ENCODE results near the gene SCUBE2. TPM values are rescaled to one million over a fixed set of nuclear protein-coding genes. Genes with fewer than 3 reads are reported as not detected.
A peak's percentile ranks its signal among the peaks of the same experiment; 100 is the strongest.

The SCUBE2 gene
- total and polyA plus RNA-seq, 5 donors from 2014 or later, result not detected

DNA sequence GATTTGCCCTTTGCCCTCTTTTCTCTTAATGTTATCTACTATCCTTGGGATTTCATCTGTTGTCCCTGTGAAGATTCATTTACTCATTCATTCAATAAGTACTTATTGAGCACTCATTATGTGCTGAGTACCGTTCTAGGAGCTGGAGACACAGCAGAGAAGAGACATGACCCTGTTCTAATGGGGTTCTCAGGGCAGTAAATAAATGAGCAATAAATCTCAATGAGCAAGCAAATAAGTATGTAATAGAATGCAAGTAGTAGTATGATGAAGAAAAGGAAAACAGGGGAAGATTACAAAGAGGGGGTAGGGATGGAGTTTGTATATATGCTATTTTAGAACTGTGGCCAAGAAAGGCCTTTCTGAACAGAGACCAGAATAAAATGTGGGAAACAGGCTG is 53.4 kb downstream of the SCUBE2 start:
- DNase-seq, result no peak
- Mint-ChIP-seq H3K9me3 (peaks cover 0 to 2% (median 0%) of the 10 kb centered on the region in 7 donors), H3K36me3 (no peaks in the 10 kb centered on the region), H3K27me3 (peaks cover 14% of the 10 kb centered on the region), H3K27ac (no peak overlapping the region), H3K4me3 (no peak overlapping the region), H3K4me1 (no peaks in the 10 kb centered on the region)
- Histone ChIP-seq H3K27me3 (ENCODE audit: control insufficient read depth, insufficient read depth, low read length) (peaks cover 4% of the 10 kb centered on the region), H3K27ac (ENCODE audit: insufficient read depth, low read length, poor library complexity, severe bottlenecking) (no peak overlapping the region), H3K4me1 (ENCODE audit: control insufficient read depth, insufficient read depth, low read length, poor library complexity, severe bottlenecking) (no peaks in the 10 kb centered on the region), H3K4me3 (ENCODE audit: low read depth, low read length) (no peak overlapping the region), H3K36me3 (ENCODE audit: control insufficient read depth, insufficient read depth, low read length) (no peaks in the 10 kb centered on the region), H3K9me3 (ENCODE audit: control insufficient read depth in 2 of 2, low read length in 2 of 2) (no peaks in the 10 kb centered on the region)
- no peak for ATAC-seq (ENCODE audit: low read depth in 2 of 2)

DNA sequence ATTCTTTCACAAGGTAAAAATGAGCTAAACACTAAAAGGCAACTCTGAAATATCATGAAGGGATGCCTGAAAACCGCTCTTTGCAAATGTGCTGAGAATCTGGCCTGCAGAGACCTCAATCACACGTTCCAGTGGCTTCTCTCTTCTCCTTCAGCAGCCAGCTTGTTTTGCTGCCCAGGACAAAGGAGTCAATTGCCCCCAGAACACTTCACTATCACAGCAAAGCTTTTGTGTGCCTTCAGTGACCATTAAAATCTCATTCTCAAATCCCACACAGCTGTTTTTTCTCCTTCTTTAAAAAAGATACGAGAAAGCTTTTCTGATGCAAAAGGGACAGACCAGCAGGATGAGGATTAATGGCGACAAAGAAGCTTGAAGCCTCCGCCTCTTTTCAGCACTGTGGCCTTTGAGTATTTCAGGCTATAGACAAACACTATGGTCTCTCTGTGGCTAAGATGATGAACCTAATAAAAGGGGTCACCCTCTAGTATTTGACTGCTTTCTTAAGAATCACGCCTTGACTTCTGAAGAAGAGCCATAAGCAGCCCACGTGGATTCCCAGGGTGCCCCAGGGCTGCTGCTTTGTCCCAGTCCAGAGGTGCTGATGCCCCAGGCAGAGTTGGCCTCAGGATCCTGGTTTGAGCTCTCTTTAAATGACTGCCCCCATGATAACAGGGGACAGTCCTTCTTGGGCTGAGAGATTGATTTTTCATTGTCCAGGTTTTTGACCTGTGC is 54.2 kb downstream of the SCUBE2 start:
- no peak for DNase-seq
- Histone ChIP-seq H3K36me3 (ENCODE audit: control insufficient read depth, insufficient read depth, low read length) (no peaks in the 10 kb centered on the region), H3K9me3 (ENCODE audit: control insufficient read depth in 2 of 2, low read length in 2 of 2) (no peaks in the 10 kb centered on the region), H3K27me3 (ENCODE audit: control insufficient read depth, insufficient read depth, low read length) (peaks cover 4% of the 10 kb centered on the region), H3K27ac (ENCODE audit: insufficient read depth, low read length, poor library complexity, severe bottlenecking) (no peak overlapping the region), H3K4me1 (ENCODE audit: control insufficient read depth, insufficient read depth, low read length, poor library complexity, severe bottlenecking) (no peaks in the 10 kb centered on the region), H3K4me3 (ENCODE audit: low read depth, low read length) (no peak overlapping the region)
- H3K27ac Mint-ChIP-seq, result no peak overlapping the region
- no peaks in the 10 kb centered on the region for H3K4me1 Mint-ChIP-seq
- no peaks in the 10 kb centered on the region for H3K36me3 Mint-ChIP-seq
- H3K4me3 Mint-ChIP-seq, result no peak overlapping the region
- H3K9me3 Mint-ChIP-seq, result peaks cover 0 to 2% (median 0%) of the 10 kb centered on the region in 7 donors
- H3K27me3 Mint-ChIP-seq, result peaks cover 14% of the 10 kb centered on the region
- ATAC-seq (ENCODE audit: low read depth in 2 of 2), result no peak

DNA sequence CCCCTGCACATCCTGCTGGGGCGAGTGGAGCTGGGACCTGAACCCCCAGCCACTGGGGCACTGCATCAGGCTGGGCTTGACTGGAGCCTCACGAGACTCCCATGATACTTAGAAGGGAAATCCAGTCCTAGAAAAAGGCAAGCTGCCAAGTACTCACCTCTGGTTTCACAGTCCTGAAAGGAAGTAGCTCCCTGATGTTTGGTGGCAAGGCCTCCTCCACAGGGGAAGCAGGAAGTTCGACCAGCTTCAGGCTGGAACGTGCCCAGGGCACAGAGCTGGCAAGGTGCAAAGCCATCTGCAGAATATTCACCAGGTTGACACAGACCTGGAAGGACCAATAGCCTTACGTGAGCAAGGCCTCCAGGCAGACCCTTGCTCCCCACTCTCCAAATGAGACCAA is 60.8 kb downstream of the SCUBE2 start:
- Histone ChIP-seq H3K36me3 (ENCODE audit: control insufficient read depth, insufficient read depth, low read length) (no peaks in the 10 kb centered on the region), H3K27ac (ENCODE audit: insufficient read depth, low read length, poor library complexity, severe bottlenecking) (no peak overlapping the region), H3K27me3 (ENCODE audit: control insufficient read depth, insufficient read depth, low read length) (no peaks in the 10 kb centered on the region), H3K9me3 (ENCODE audit: control insufficient read depth in 2 of 2, low read length in 2 of 2) (no peaks in the 10 kb centered on the region), H3K4me3 (ENCODE audit: low read depth, low read length) (no peak overlapping the region), H3K4me1 (ENCODE audit: control insufficient read depth, insufficient read depth, low read length, poor library complexity, severe bottlenecking) (no peaks in the 10 kb centered on the region)
- no peak for ATAC-seq (ENCODE audit: low read depth in 2 of 2)
- Mint-ChIP-seq H3K9me3 (peaks cover 0 to 2% (median 0%) of the 10 kb centered on the region in 7 donors), H3K36me3 (no peaks in the 10 kb centered on the region), H3K4me3 (no peak overlapping the region), H3K27ac (no peak overlapping the region), H3K4me1 (no peaks in the 10 kb centered on the region), H3K27me3 (peaks cover 14% of the 10 kb centered on the region)
- DNase-seq, result no peak

DNA sequence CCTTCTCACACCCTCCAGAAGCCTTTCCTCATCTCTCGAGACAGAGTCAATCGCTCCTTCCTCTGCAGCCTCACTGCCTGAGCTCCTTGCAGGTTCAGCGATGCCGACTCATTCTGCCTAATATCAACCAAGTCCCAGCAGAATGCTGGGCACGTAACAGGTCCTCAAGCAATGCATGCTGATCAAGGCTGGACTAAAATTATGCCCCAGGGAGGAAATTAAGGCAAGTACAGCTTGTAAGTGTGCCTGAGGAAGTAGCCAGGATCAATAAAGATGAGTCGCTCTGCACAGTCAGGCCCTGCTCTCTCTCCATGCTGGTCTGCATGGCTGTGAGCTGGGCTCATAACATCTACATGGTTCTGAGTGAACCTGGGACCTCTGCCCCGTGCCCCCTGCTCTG is 62.0 kb downstream of the SCUBE2 start:
- Histone ChIP-seq H3K27me3 (ENCODE audit: control insufficient read depth, insufficient read depth, low read length) (peaks cover 2% of the 10 kb centered on the region), H3K9me3 (ENCODE audit: control insufficient read depth in 2 of 2, low read length in 2 of 2) (no peaks in the 10 kb centered on the region), H3K4me1 (ENCODE audit: control insufficient read depth, insufficient read depth, low read length, poor library complexity, severe bottlenecking) (no peaks in the 10 kb centered on the region), H3K36me3 (ENCODE audit: control insufficient read depth, insufficient read depth, low read length) (no peaks in the 10 kb centered on the region), H3K4me3 (ENCODE audit: low read depth, low read length) (no peak overlapping the region), H3K27ac (ENCODE audit: insufficient read depth, low read length, poor library complexity, severe bottlenecking) (no peak overlapping the region)
- H3K27ac Mint-ChIP-seq, result no peak overlapping the region
- no peak for ATAC-seq (ENCODE audit: low read depth in 2 of 2)
- H3K4me3 Mint-ChIP-seq, result no peak overlapping the region
- peaks cover 20% of the 10 kb centered on the region for H3K27me3 Mint-ChIP-seq
- peaks cover 0 to 2% (median 0%) of the 10 kb centered on the region in 7 donors for H3K9me3 Mint-ChIP-seq
- H3K36me3 Mint-ChIP-seq, result no peaks in the 10 kb centered on the region
- DNase-seq, result no peak
- H3K4me1 Mint-ChIP-seq, result no peaks in the 10 kb centered on the region

DNA sequence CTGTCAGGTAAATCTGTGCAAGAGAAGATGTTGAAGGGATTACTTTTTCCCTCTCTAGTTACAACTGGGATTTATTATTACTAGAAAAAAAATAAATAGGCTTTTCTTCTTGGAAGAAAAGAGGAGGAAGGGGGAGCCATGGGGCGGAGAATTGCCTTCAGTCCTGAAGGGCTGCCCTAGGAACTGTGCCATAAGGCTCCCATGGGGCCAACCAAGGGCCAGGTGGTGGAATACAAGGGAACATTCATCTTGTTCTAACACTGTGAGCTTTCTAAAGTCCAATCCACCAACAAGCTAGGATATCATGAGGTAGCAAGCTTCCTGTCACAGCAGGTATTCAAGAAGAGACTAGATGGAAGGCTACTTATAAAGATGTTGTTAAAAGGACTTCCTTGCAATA is 62.8 kb downstream of the SCUBE2 start:
- no peak overlapping the region for H3K27ac Mint-ChIP-seq
- Histone ChIP-seq H3K36me3 (ENCODE audit: control insufficient read depth, insufficient read depth, low read length) (no peaks in the 10 kb centered on the region), H3K9me3 (ENCODE audit: control insufficient read depth in 2 of 2, low read length in 2 of 2) (no peaks in the 10 kb centered on the region), H3K4me1 (ENCODE audit: control insufficient read depth, insufficient read depth, low read length, poor library complexity, severe bottlenecking) (no peaks in the 10 kb centered on the region), H3K27me3 (ENCODE audit: control insufficient read depth, insufficient read depth, low read length) (peaks cover 2% of the 10 kb centered on the region), H3K4me3 (ENCODE audit: low read depth, low read length) (no peak overlapping the region), H3K27ac (ENCODE audit: insufficient read depth, low read length, poor library complexity, severe bottlenecking) (no peak overlapping the region)
- peaks cover 17% of the 10 kb centered on the region for H3K27me3 Mint-ChIP-seq
- no peaks in the 10 kb centered on the region for H3K36me3 Mint-ChIP-seq
- H3K9me3 Mint-ChIP-seq, result peaks cover 0 to 2% (median 0%) of the 10 kb centered on the region in 7 donors
- DNase-seq, result no peak
- H3K4me3 Mint-ChIP-seq, result no peak overlapping the region
- ATAC-seq (ENCODE audit: low read depth in 2 of 2), result no peak
- no peaks in the 10 kb centered on the region for H3K4me1 Mint-ChIP-seq

DNA sequence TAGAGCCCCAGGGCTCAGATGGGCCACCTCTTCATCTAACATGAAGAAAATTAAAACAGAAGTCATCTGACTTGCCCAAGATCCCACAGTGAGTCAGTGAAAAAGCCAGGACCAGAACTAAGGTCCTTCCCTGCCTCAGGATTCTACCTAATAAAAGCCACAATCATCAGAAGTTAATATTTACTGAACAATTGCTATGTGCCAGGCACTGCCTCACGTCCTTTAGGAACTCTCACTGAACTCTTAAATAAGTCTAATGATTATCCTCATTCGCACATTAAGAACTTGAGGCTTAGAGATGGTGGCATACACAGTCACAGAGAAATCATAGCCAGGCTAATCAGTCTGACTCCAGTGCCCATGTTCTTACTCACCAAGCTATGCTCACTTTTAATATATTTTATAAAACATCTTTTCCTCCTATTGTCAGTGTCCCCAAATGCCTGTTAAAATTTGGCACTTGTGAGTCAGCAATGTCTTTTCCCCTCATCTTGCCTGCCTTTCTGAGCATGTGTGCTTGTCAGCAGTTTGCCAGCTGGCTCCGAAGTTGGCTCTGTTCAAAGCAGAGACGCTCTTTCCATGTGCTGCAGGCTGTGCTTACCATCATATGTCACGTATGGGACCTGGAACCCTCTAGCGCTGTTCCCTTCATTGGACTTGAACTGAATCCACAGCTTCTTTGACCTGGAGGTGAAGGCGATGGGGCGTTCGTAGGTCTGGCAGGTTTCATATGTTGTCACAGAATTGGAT is 66.1 kb downstream of the SCUBE2 start:
- ATAC-seq (ENCODE audit: low read depth in 2 of 2) (no peak), DNase-seq (no peak)
- Histone ChIP-seq H3K9me3 (ENCODE audit: control insufficient read depth in 2 of 2, low read length in 2 of 2) (no peaks in the 10 kb centered on the region), H3K36me3 (ENCODE audit: control insufficient read depth, insufficient read depth, low read length) (no peaks in the 10 kb centered on the region), H3K4me3 (ENCODE audit: low read depth, low read length) (no peak overlapping the region), H3K27me3 (ENCODE audit: control insufficient read depth, insufficient read depth, low read length) (peaks cover 2% of the 10 kb centered on the region), H3K27ac (ENCODE audit: insufficient read depth, low read length, poor library complexity, severe bottlenecking) (no peak overlapping the region), H3K4me1 (ENCODE audit: control insufficient read depth, insufficient read depth, low read length, poor library complexity, severe bottlenecking) (no peaks in the 10 kb centered on the region)
- H3K9me3 Mint-ChIP-seq, result peaks cover 0 to 2% (median 0%) of the 10 kb centered on the region in 7 donors
- H3K4me3 Mint-ChIP-seq, result no peak overlapping the region
- H3K36me3 Mint-ChIP-seq, result peaks cover 4% of the 10 kb centered on the region
- peaks cover 29% of the 10 kb centered on the region for H3K27me3 Mint-ChIP-seq
- H3K27ac Mint-ChIP-seq, result no peak overlapping the region
- no peaks in the 10 kb centered on the region for H3K4me1 Mint-ChIP-seq

DNA sequence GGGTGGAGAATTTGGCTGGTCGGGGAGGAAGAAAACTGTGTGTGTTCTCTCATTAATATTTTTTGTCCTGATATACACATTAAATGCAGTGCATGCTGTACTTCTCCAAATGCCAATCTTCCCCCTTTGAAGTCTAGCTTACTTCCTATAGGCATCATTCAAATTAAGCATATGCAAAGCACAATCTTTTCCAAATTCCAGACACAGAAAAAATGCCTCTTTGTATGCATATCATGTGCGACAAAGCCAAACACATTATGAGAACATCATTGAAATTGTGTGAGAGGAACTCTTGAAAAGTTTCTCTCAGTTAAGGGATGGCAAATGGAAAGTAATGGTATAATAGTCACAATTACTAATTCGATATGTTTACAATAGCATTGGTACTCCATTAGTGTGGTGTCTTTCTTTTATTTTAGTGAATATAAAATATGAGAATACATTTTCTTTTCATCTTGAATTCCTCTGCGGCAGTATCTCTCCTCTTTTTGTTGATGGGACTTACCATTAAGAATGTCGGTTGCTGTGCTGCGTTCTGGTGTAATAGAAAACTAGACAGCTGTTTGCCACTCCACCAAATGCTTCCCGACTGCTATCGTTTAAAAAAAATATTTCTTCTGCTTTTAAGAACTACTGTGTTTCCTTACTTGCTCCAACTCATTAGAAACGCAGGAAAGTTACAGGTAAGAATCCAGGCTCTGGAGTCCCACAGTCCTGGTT is 68.3 kb downstream of the SCUBE2 start:
- H3K4me3 ChIP-seq (ENCODE audit: low read depth, low read length), result no peak overlapping the region
- Mint-ChIP-seq H3K4me1 (no peaks in the 10 kb centered on the region), H3K36me3 (peaks cover 4% of the 10 kb centered on the region), H3K9me3 (no peaks in the 10 kb centered on the region), H3K27ac (no peak overlapping the region), H3K27me3 (peaks cover 25% of the 10 kb centered on the region), H3K4me3 (peak overlapping the region in 1 of 4 donors; percentile 8)
- no peak for DNase-seq
- H3K27me3 ChIP-seq (ENCODE audit: control insufficient read depth, insufficient read depth, low read length), result peaks cover 2% of the 10 kb centered on the region
- no peaks in the 10 kb centered on the region for H3K36me3 ChIP-seq (ENCODE audit: control insufficient read depth, insufficient read depth, low read length)
- no peak overlapping the region for H3K27ac ChIP-seq (ENCODE audit: insufficient read depth, low read length, poor library complexity, severe bottlenecking)
- no peak for ATAC-seq (ENCODE audit: low read depth in 2 of 2)
- H3K9me3 ChIP-seq (ENCODE audit: control insufficient read depth in 2 of 2, low read length in 2 of 2), result no peaks in the 10 kb centered on the region
- no peaks in the 10 kb centered on the region for H3K4me1 ChIP-seq (ENCODE audit: control insufficient read depth, insufficient read depth, low read length, poor library complexity, severe bottlenecking)

Measured in CD4-positive, CD25-positive, alpha-beta regulatory T cell (primary cell).